ENCODE measurements around the gene HCRTR1. TPM values are rescaled to one million over a fixed set of nuclear protein-coding genes. Genes with fewer than 3 reads are reported as not detected.

HCRTR1 gene
- total RNA-seq, 1 donor from 2014 or later, result 0.44 TPM

- Histone ChIP-seq H3K4me3 (no peak overlapping the region), H3K36me3 (peaks cover 7% of the 10 kb centered on the region)
- no peak for DNase-seq
These were observed 39.7 kb downstream of the HCRTR1 start for GRCh38 chr1:31657020-31657804.

GRCh38 chr1:31657972-31658510 is 40.6 kb downstream of the HCRTR1 start:
- Histone ChIP-seq H3K9me3 (replicated peaks) (no peaks in the 10 kb centered on the region), H3K4me1 (no peaks in the 10 kb centered on the region), H3K27ac (replicated peaks) (no peak overlapping the region), H3K36me3 (peaks cover 7% of the 10 kb centered on the region), H3K4me3 (no peak overlapping the region), H3K27me3 (ENCODE audit: low read depth) (no peaks in the 10 kb centered on the region)
- no peak for TF ChIP-seq CTCF (IDR thresholded peaks at IDR 0.05; ENCODE audit: borderline replicate concordance)
- DNase-seq, result no peak
- intact Hi-C loops (cut with micrococcal nuclease), result no loop called here

More at GRCh38 chr1:31657020-31657804, 39.7 kb downstream of the HCRTR1 start:
- Histone ChIP-seq H3K9me3 (replicated peaks) (no peaks in the 10 kb centered on the region), H3K27ac (replicated peaks) (no peak overlapping the region), H3K27me3 (ENCODE audit: low read depth) (no peaks in the 10 kb centered on the region), H3K4me1 (no peaks in the 10 kb centered on the region)
- intact Hi-C loops (cut with micrococcal nuclease), result no loop called here
- no peak for TF ChIP-seq CTCF (IDR thresholded peaks at IDR 0.05; ENCODE audit: borderline replicate concordance)

- H3K36me3 ChIP-seq, result peaks cover 7% of the 10 kb centered on the region
- TF ChIP-seq CTCF (IDR thresholded peaks at IDR 0.05; ENCODE audit: borderline replicate concordance), result no peak
- H3K9me3 ChIP-seq (replicated peaks), result no peaks in the 10 kb centered on the region
- no peak overlapping the region for H3K4me3 ChIP-seq
- H3K4me1 ChIP-seq, result no peaks in the 10 kb centered on the region
- intact Hi-C loops (cut with micrococcal nuclease), result no loop called here
- no peak for DNase-seq
- H3K27me3 ChIP-seq (ENCODE audit: low read depth), result no peaks in the 10 kb centered on the region
- no peak overlapping the region for H3K27ac ChIP-seq (replicated peaks)
These were observed 41.2 kb downstream of the HCRTR1 start for GRCh38 chr1:31658721-31659120.

GRCh38 chr1:31659889-31660288 is 42.4 kb downstream of the HCRTR1 start:
- Histone ChIP-seq H3K27me3 (ENCODE audit: low read depth) (no peaks in the 10 kb centered on the region), H3K27ac (replicated peaks) (no peak overlapping the region), H3K4me1 (no peaks in the 10 kb centered on the region), H3K9me3 (replicated peaks) (no peaks in the 10 kb centered on the region), H3K36me3 (peaks cover 7% of the 10 kb centered on the region), H3K4me3 (no peak overlapping the region)
- no peak for DNase-seq
- intact Hi-C loops (cut with micrococcal nuclease), result no loop called here
- no peak for TF ChIP-seq CTCF (IDR thresholded peaks at IDR 0.05; ENCODE audit: borderline replicate concordance)

- H3K36me3 ChIP-seq, result peaks cover 7% of the 10 kb centered on the region
- no peak overlapping the region for H3K27ac ChIP-seq (replicated peaks)
- TF ChIP-seq CTCF (IDR thresholded peaks at IDR 0.05; ENCODE audit: borderline replicate concordance), result no peak
- H3K4me3 ChIP-seq, result no peak overlapping the region
- no peaks in the 10 kb centered on the region for H3K27me3 ChIP-seq (ENCODE audit: low read depth)
- intact Hi-C loops (cut with micrococcal nuclease), result no loop called here
- no peaks in the 10 kb centered on the region for H3K9me3 ChIP-seq (replicated peaks)
- H3K4me1 ChIP-seq, result peaks cover 2% of the 10 kb centered on the region
- no peak for DNase-seq
These were observed 43.5 kb downstream of the HCRTR1 start for GRCh38 chr1:31660871-31661455.
